Ectodermal cell (in vitro differentiated cells): ENCODE results near the gene CPEB2. TPM values are rescaled to one million over a fixed set of nuclear protein-coding genes. Genes with fewer than 3 reads are reported as not detected.

ENCODE experiments used
- H3K27ac ChIP-seq: 2 replicates; pipeline ENCODE4 v1.7.0; 2013; ENCODE audit warnings: mild to moderate bottlenecking, low read depth, low read length; ENCODE audit not compliant: insufficient read depth, poor library complexity, severe bottlenecking
- H3K27me3 ChIP-seq: 2 replicates; pipeline ENCODE4 v1.7.0; 2013; ENCODE audit warnings: mild to moderate bottlenecking, low read length; ENCODE audit not compliant: insufficient read depth, control insufficient read depth, poor library complexity, severe bottlenecking
- H3K36me3 ChIP-seq: one replicate; pipeline ENCODE4 v1.7.0; 2013; ENCODE audit warnings: low read length; ENCODE audit not compliant: control insufficient read depth, insufficient read depth
- H3K4me1 ChIP-seq: one replicate; pipeline ENCODE4 v1.7.0; 2013; ENCODE audit warnings: low read length; ENCODE audit not compliant: control insufficient read depth, insufficient read depth
- H3K4me3 ChIP-seq: 2 replicates; pipeline ENCODE4 v1.7.0; 2013; ENCODE audit warnings: low read depth, low read length, control low read depth; ENCODE audit not compliant: insufficient read depth
- H3K9me3 ChIP-seq: 2 replicates; pipeline ENCODE4 v1.7.0; 2013; ENCODE audit warnings: mild to moderate bottlenecking, low read length, moderate library complexity; ENCODE audit not compliant: control insufficient read depth
- WGBS, 2 experiments: methylation state at CpG; one replicate each; pipeline ENCODE4 v1.1.7; 2013; ENCODE audit warnings: missing lambda C conversion rate in 2 of 2; 5-methylcytosine and 5-hydroxymethylcytosine counted together
- polyA plus RNA-seq, 4 experiments: library from polyadenylated mRNA; stranded (reverse); fragments of 50-300 nt; gene quantifications; one replicate each; pipeline ENCODE4 v1.2.3, GENCODE V29; 2013

The CPEB2 gene
- polyA plus RNA-seq (2013, experiment 1 of 4): 3.2 TPM
- polyA plus RNA-seq (2013, experiment 2 of 4): 5.6 TPM
- polyA plus RNA-seq (2013, experiment 3 of 4): 5.3 TPM
- 4.6 TPM for polyA plus RNA-seq (2013, experiment 4 of 4)

GRCh38 chr4:15001869-15002658 is at the start of gene CPEB2:
CPEB2 (plus strand) TSS chr4:15002481; CDS start chr4:15002674, 193 bp downstream.
- Histone ChIP-seq H3K36me3 (no peaks in the 10 kb centered on the region), H3K4me1 (peaks cover 4% of the 10 kb centered on the region), H3K9me3 (no peaks in the 10 kb centered on the region), H3K27ac (peak within 1 kb of the TSS; percentile 76), H3K27me3 (peaks cover 29% of the 10 kb centered on the region), H3K4me3 (peak within 1 kb of the TSS; percentile 75)
- WGBS, 2 experiments: 0% methylated on average over 104 of the region's 104 CpGs

DNA sequence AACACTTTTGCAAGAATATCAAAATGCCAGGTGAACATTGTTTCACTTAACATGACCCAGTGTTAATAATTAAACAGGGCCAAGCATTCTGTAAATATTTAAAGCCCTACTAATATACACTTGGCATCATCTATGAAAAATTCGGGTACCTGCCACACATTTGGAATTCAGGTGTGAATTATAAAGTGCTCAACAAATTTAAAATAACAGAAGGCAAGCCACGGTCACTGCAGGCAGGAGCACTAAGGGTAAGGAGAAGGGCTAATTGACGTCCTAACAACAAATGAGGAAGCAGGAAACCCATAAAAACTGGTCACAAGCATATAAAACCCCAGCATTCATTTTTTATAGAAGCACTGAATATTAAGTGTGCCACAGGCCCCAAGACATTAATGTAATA is 43.8 kb upstream of the CPEB2 start:
- H3K27ac ChIP-seq: no peak overlapping the region
- H3K36me3 ChIP-seq: no peaks in the 10 kb centered on the region
- no peaks in the 10 kb centered on the region for H3K27me3 ChIP-seq
- 95 to 100% methylated on average over 1 to 3 of the region's 3 CpGs for WGBS, 2 experiments
- H3K4me1 ChIP-seq: no peaks in the 10 kb centered on the region
- no peak overlapping the region for H3K4me3 ChIP-seq
- no peaks in the 10 kb centered on the region for H3K9me3 ChIP-seq

- Histone ChIP-seq H3K27me3 (no peaks in the 10 kb centered on the region), H3K9me3 (no peaks in the 10 kb centered on the region), H3K4me1 (no peaks in the 10 kb centered on the region), H3K4me3 (no peak overlapping the region), H3K36me3 (no peaks in the 10 kb centered on the region), H3K27ac (no peak overlapping the region)
Measured at GRCh38 chr4:14961292-14961691, 41.0 kb upstream of the CPEB2 start.

DNA sequence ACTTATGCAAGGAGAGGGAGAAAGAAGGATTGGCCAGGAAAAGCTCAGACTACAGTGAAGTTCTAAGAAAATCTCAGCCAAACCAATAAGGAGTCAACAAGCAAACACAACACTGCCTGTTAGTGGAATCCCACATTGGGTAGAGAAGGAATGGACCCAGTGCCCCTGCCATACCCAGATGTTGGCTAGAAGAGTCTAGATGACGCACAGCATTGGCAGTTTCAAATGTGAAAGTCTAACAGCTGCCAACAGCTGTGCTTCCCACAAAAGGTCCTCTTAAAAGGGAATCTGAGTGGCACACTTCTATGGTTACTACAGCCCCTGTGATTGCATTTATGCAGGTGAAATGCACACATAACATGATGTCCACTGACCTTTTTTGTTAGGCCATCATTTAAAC is 37.2 kb upstream of the CPEB2 start:
- 87 to 89% methylated on average over 1 of the region's 1 CpG for WGBS, 2 experiments
- Histone ChIP-seq H3K4me1 (no peaks in the 10 kb centered on the region), H3K27ac (no peak overlapping the region), H3K36me3 (no peaks in the 10 kb centered on the region), H3K27me3 (no peaks in the 10 kb centered on the region), H3K9me3 (no peaks in the 10 kb centered on the region), H3K4me3 (no peak overlapping the region)

GRCh38 chr4:14967982-14968381 is 34.3 kb upstream of the CPEB2 start:
- Histone ChIP-seq H3K9me3 (no peaks in the 10 kb centered on the region), H3K4me1 (no peaks in the 10 kb centered on the region), H3K36me3 (no peaks in the 10 kb centered on the region), H3K4me3 (no peak overlapping the region), H3K27me3 (no peaks in the 10 kb centered on the region), H3K27ac (no peak overlapping the region)
- WGBS, 2 experiments: 91 to 96% methylated on average over 3 of the region's 3 CpGs

- Histone ChIP-seq H3K27me3 (no peaks in the 10 kb centered on the region), H3K4me3 (no peak overlapping the region), H3K27ac (no peak overlapping the region), H3K9me3 (no peaks in the 10 kb centered on the region), H3K36me3 (no peaks in the 10 kb centered on the region), H3K4me1 (no peaks in the 10 kb centered on the region)
Measured at GRCh38 chr4:14977830-14978229, 24.5 kb upstream of the CPEB2 start.

DNA sequence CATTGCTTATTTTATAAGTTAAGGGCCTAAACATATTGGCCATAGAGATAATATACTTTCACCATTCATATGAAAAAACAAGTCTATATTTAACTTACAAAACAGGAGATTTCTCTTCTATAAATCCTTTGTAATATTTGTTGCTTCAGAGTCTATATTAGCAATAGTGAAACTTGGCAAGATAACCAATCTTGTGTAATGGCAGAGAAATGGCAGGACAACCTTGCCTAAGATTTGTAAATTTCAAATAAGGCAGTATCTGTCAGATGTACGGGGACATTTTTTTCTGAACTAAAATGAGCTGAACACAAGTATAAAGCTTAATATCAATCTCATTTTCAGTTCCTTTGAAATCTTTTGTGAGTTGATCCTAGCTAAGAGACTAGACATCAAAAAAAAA is 17.8 kb upstream of the CPEB2 start:
- Histone ChIP-seq H3K4me1 (no peaks in the 10 kb centered on the region), H3K4me3 (no peak overlapping the region), H3K27ac (no peak overlapping the region), H3K27me3 (no peaks in the 10 kb centered on the region), H3K36me3 (no peaks in the 10 kb centered on the region), H3K9me3 (no peaks in the 10 kb centered on the region)
- 80% methylated on average over 1 of the region's 1 CpG; no CpG with 5 or more reads in 1 of the 2 experiments for WGBS, 2 experiments

- Histone ChIP-seq H3K4me1 (no peaks in the 10 kb centered on the region), H3K4me3 (no peak overlapping the region), H3K36me3 (no peaks in the 10 kb centered on the region), H3K27ac (no peak overlapping the region), H3K9me3 (no peaks in the 10 kb centered on the region), H3K27me3 (no peaks in the 10 kb centered on the region)
- 89 to 94% methylated on average over 1 of the region's 1 CpG for WGBS, 2 experiments
Measured at GRCh38 chr4:14985161-14985560, 17.1 kb upstream of the CPEB2 start.

DNA sequence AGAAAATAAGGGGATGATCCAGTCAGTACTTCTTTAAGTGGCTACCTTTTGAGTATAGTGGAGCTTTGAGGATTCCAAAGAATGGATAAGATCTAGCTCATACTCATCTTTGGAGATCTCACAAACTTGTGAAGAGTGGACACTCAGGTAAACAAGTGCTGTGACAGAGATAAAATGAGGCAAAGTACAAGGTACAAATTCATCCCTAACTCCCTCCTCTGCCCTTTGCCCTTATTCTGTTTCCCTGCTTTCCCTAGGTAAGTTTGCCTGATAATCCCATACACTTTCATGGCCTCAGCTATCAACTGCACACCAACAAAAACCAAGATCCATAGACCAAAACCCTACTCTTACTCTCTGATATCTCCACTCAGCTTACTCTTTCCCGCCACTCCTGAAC is 16.4 kb upstream of the CPEB2 start:
- Histone ChIP-seq H3K4me3 (no peak overlapping the region), H3K36me3 (no peaks in the 10 kb centered on the region), H3K4me1 (no peaks in the 10 kb centered on the region), H3K27ac (no peak overlapping the region), H3K9me3 (no peaks in the 10 kb centered on the region), H3K27me3 (no peaks in the 10 kb centered on the region)
- 88 to 93% methylated on average over 1 of the region's 1 CpG for WGBS, 2 experiments

- 71 to 76% methylated on average over 1 of the region's 2 CpGs for WGBS, 2 experiments
- Histone ChIP-seq H3K4me1 (no peaks in the 10 kb centered on the region), H3K27me3 (no peaks in the 10 kb centered on the region), H3K9me3 (no peaks in the 10 kb centered on the region), H3K27ac (no peak overlapping the region), H3K36me3 (no peaks in the 10 kb centered on the region), H3K4me3 (no peak overlapping the region)
Measured at GRCh38 chr4:14987054-14987453, 15.2 kb upstream of the CPEB2 start.
